ENCODE results near the gene SLFNL1. TPM values are rescaled to one million over a fixed set of nuclear protein-coding genes. Genes with fewer than 3 reads are reported as not detected.
A peak's percentile ranks its signal among the peaks of the same experiment; 100 is the strongest.

The SLFNL1 gene
- polyA plus RNA-seq, 3 donors = 0.04 to 0.11 TPM; not detected in 1

DNA sequence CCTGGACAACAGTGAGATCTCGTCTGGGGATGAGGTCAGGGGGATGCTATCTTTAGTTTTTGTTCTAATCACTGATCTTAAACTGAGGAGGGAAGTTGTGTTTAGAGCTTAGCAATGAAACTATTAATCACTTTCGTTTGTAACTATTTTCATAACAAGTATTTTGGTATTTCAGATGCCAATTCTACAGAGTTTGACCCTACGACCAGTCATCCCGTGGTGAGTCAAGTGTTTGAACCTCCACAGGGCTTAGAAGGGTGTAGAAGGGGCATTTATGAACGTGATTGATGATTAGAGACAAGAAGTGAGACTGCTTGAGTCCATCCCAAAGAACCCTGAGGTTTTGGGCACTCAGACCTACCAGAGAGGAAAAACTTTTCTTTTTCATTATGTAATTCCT lies 15.6 kb downstream of the SLFNL1 start:
- Mint-ChIP-seq H3K4me3 (no peak overlapping the region), H3K27me3 (ENCODE audit: low read depth in 3 of 3) (no peaks in the 10 kb centered on the region), H3K4me1 (peaks cover 19% of the 10 kb centered on the region), H3K27ac (no peak overlapping the region), H3K9me3 (no peaks in the 10 kb centered on the region), H3K36me3 (peaks cover 77 to 79% of the 10 kb centered on the region in 2 donors)
- H3K9me3 ChIP-seq (replicated peaks in 1 of 2; ENCODE audit: control insufficient read depth in 1 of 2, insufficient read depth in 1 of 2, low read length in 2 of 2) = no peaks in the 10 kb centered on the region
- 94% methylated on average over 3 of the region's 5 CpGs for WGBS (ENCODE audit: insufficient coverage)
- no peak for DNase-seq
- H3K27ac ChIP-seq (ENCODE audit: low read depth in 1 of 2, low read length in 2 of 2) = no peak overlapping the region
- no peaks in the 10 kb centered on the region for H4K20me1 ChIP-seq (ENCODE audit: insufficient read depth, low read length)
- no peak overlapping the region for H3K9ac ChIP-seq (ENCODE audit: insufficient read depth, low read length, poor library complexity, severe bottlenecking)
- TF ChIP-seq, protein P1, sequence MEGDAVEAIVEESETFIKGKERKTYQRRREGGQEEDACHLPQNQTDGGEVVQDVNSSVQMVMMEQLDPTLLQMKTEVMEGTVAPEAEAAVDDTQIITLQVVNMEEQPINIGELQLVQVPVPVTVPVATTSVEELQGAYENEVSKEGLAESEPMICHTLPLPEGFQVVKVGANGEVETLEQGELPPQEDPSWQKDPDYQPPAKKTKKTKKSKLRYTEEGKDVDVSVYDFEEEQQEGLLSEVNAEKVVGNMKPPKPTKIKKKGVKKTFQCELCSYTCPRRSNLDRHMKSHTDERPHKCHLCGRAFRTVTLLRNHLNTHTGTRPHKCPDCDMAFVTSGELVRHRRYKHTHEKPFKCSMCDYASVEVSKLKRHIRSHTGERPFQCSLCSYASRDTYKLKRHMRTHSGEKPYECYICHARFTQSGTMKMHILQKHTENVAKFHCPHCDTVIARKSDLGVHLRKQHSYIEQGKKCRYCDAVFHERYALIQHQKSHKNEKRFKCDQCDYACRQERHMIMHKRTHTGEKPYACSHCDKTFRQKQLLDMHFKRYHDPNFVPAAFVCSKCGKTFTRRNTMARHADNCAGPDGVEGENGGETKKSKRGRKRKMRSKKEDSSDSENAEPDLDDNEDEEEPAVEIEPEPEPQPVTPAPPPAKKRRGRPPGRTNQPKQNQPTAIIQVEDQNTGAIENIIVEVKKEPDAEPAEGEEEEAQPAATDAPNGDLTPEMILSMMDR (IDR thresholded peaks at IDR 0.05) = no peak
- no peak overlapping the region for H3K4me3 ChIP-seq (replicated peaks in 1 of 3; ENCODE audit: low read depth in 2 of 3, low read length in 3 of 3)
- peaks cover 12 to 16% of the 10 kb centered on the region in 2 donors for H3K4me1 ChIP-seq (ENCODE audit: control insufficient read depth in 1 of 2, insufficient read depth in 2 of 2, low read length in 2 of 2)
- H2AFZ ChIP-seq (ENCODE audit: insufficient read depth, low read depth, low read length, poor library complexity, severe bottlenecking) = no peak overlapping the region
- no peaks in the 10 kb centered on the region for H3K79me2 ChIP-seq (ENCODE audit: insufficient read depth, low read length)
- peaks cover 55 to 90% of the 10 kb centered on the region in 2 donors for H3K36me3 ChIP-seq (replicated peaks in 1 of 2; ENCODE audit: control insufficient read depth in 1 of 2, insufficient read depth in 2 of 2, low read length in 2 of 2)
- H3K27me3 ChIP-seq (ENCODE audit: control insufficient read depth in 2 of 2, insufficient read depth in 2 of 2, low read length in 2 of 2) = no peaks in the 10 kb centered on the region
- H3K4me2 ChIP-seq (replicated peaks; ENCODE audit: extremely low read depth, low read length, poor library complexity, severe bottlenecking) = no peak overlapping the region
- intact Hi-C loops (cut with micrococcal nuclease) = no loop called here

DNA sequence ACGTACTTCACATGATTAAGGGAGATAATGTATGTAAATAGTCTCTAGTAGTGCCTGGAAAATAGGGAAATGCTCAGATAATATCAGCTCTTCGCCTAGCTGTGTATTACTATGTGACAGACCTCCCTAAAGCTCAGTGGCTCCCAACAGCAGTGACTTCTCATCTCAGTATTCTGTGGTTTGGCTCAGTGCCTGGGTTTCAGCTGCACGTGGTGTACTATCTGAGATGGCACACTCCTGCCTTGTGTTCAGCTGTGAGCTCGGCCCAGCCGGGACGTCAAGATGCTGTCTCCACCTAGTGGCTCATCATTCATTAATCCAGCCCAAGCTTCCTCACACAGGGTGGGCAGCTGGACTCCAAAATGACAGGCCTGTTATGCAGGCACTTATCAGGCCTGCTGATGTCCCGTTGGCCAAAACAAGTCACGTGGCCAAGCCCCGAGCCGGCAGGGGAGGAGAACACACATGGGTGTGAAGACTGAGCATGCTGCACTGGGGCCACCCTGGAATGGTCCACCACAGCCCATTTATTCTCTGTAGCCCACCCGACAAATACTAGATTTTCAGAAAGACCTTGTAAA lies 17.8 kb downstream of the SLFNL1 start:
- Histone ChIP-seq H3K9me3 (replicated peaks in 1 of 2; ENCODE audit: control insufficient read depth in 1 of 2, insufficient read depth in 1 of 2, low read length in 2 of 2) (no peaks in the 10 kb centered on the region), H3K4me2 (replicated peaks; ENCODE audit: extremely low read depth, low read length, poor library complexity, severe bottlenecking) (no peak overlapping the region), H3K27me3 (ENCODE audit: control insufficient read depth in 2 of 2, insufficient read depth in 2 of 2, low read length in 2 of 2) (no peaks in the 10 kb centered on the region), H3K4me3 (replicated peaks in 1 of 3; ENCODE audit: low read depth in 2 of 3, low read length in 3 of 3) (no peak overlapping the region), H4K20me1 (ENCODE audit: insufficient read depth, low read length) (no peaks in the 10 kb centered on the region), H3K79me2 (ENCODE audit: insufficient read depth, low read length) (no peaks in the 10 kb centered on the region), H3K36me3 (replicated peaks in 1 of 2; ENCODE audit: control insufficient read depth in 1 of 2, insufficient read depth in 2 of 2, low read length in 2 of 2) (peaks cover 47 to 90% of the 10 kb centered on the region in 2 donors), H2AFZ (ENCODE audit: insufficient read depth, low read depth, low read length, poor library complexity, severe bottlenecking) (no peak overlapping the region), H3K4me1 (ENCODE audit: control insufficient read depth in 1 of 2, insufficient read depth in 2 of 2, low read length in 2 of 2) (peaks cover 12 to 16% of the 10 kb centered on the region in 2 donors), H3K9ac (ENCODE audit: insufficient read depth, low read length, poor library complexity, severe bottlenecking) (no peak overlapping the region), H3K27ac (ENCODE audit: low read depth in 1 of 2, low read length in 2 of 2) (peak overlapping the region in 1 of 2 donors; percentile 54)
- Mint-ChIP-seq H3K36me3 (peaks cover 75% of the 10 kb centered on the region in 2 donors), H3K27ac (peak overlapping the region in 6 of 7 donors; percentile 40 to 82 (median 60)), H3K27me3 (ENCODE audit: low read depth in 3 of 3) (no peaks in the 10 kb centered on the region), H3K4me3 (peak overlapping the region in 1 of 2 donors; percentile 56), H3K4me1 (peaks cover 19% of the 10 kb centered on the region), H3K9me3 (no peaks in the 10 kb centered on the region)
- TF ChIP-seq, protein P1 (IDR thresholded peaks at IDR 0.05) = peak; percentile 53
- intact Hi-C loops (cut with micrococcal nuclease) = no loop called here
- WGBS (ENCODE audit: insufficient coverage) = 0% methylated on average over 4 of the region's 11 CpGs
- DNase-seq = peak; percentile 88 to 92 (median 92)

Measured in CD14-positive monocyte (primary cell).